MM.1S (cell line): Measurements from ENCODE around the gene IRAK1BP1.
"Not testable (repeated sequence)": the region's sequence is repeated elsewhere in the genome, so short reads cannot be mapped to it uniquely, and the experiment has no call there.

Source experiments
- DNase-seq: peaks from one replicate; pipeline ENCODE4 v3.0.0-alpha.2; 2015
- H2AFZ ChIP-seq: fragments of 300-600 bp; sonication (generic); 2 replicates; pipeline ENCODE4 v1.6.0; 2016; ENCODE audit warnings: antibody characterized with exemption, low read length
- H3F3A ChIP-seq: fragments of 300-600 bp; sonication (generic); 2 replicates; pipeline ENCODE4 v1.6.1; 2016; ENCODE audit warnings: mild to moderate bottlenecking, antibody characterized with exemption, low read length, moderate library complexity, mixed read lengths; ENCODE audit not compliant: insufficient read depth
- H3K27ac ChIP-seq: fragments of 300-600 bp; sonication (generic); 2 replicates; pipeline ENCODE4 v1.5.1; 2016; ENCODE audit warnings: mild to moderate bottlenecking, low read length
- H3K27me3 ChIP-seq: fragments of 300-600 bp; sonication (generic); replicated peaks from 2 replicates; pipeline ENCODE4 v1.6.0; 2016; ENCODE audit warnings: low read length; ENCODE audit not compliant: insufficient read depth
- H3K36me3 ChIP-seq: fragments of 300-600 bp; sonication (generic); replicated peaks from 2 replicates; pipeline ENCODE4 v1.6.1; 2016; ENCODE audit warnings: mild to moderate bottlenecking, low read length, mixed read lengths; ENCODE audit not compliant: insufficient read depth
- H3K4me1 ChIP-seq: fragments of 300-600 bp; sonication (generic); 2 replicates; pipeline ENCODE4 v1.6.1; 2016; ENCODE audit warnings: low read length, mixed read lengths
- H3K4me2 ChIP-seq: fragments of 300-600 bp; sonication (generic); 2 replicates; pipeline ENCODE4 v1.6.0; 2016; ENCODE audit warnings: low read depth, low read length
- H3K4me3 ChIP-seq: fragments of 300-600 bp; sonication (generic); 2 replicates; pipeline ENCODE4 v1.5.1; 2016; ENCODE audit warnings: low read length, mixed read lengths
- H3K79me2 ChIP-seq: fragments of 300-600 bp; sonication (generic); 2 replicates; pipeline ENCODE4 v1.6.1; 2016; ENCODE audit warnings: mixed run types, low read length, mixed read lengths
- H3K9ac ChIP-seq: fragments of 300-600 bp; sonication (generic); 2 replicates; pipeline ENCODE4 v1.6.1; 2016; ENCODE audit warnings: low read length, mixed read lengths
- H3K9me2 ChIP-seq: fragments of 300-600 bp; sonication (generic); replicated peaks from 2 replicates; pipeline ENCODE4 v1.6.1; 2016; ENCODE audit warnings: mild to moderate bottlenecking, low read length, mixed read lengths; ENCODE audit not compliant: insufficient read depth
- H3K9me3 ChIP-seq: fragments of 300-600 bp; sonication (generic); replicated peaks from 2 replicates; pipeline ENCODE4 v1.6.1; 2016; ENCODE audit warnings: mild to moderate bottlenecking, low read length, mixed read lengths; ENCODE audit not compliant: insufficient read depth
- H4K20me1 ChIP-seq: fragments of 300-600 bp; sonication (generic); 2 replicates; pipeline ENCODE4 v1.6.1; 2016; ENCODE audit warnings: mild to moderate bottlenecking, low read length, moderate library complexity, mixed read lengths; ENCODE audit not compliant: insufficient read depth
- EZH2 ChIP-seq: fragments of 300-600 bp; sonication (generic); optimal IDR thresholded peaks from 2 replicates; pipeline ENCODE3; 2017; ENCODE audit warnings: low read depth, mild to moderate bottlenecking, antibody characterized with exemption, low read length, mixed read lengths
- EZH2phosphoT487 ChIP-seq: fragments of 300-600 bp; sonication (generic); IDR thresholded peaks from 2 replicates; pipeline ENCODE4 v1.6.1; 2018; ENCODE audit warnings: antibody characterized with exemption, low read length
- TF ChIP-seq, protein P1 (sequence below): fragments of 300-600 bp; sonication (generic); IDR thresholded peaks from 2 replicates; pipeline ENCODE4 v1.5.1; 2016; ENCODE audit warnings: antibody characterized with exemption, low read length, mixed read lengths

Gene IRAK1BP1

DNA sequence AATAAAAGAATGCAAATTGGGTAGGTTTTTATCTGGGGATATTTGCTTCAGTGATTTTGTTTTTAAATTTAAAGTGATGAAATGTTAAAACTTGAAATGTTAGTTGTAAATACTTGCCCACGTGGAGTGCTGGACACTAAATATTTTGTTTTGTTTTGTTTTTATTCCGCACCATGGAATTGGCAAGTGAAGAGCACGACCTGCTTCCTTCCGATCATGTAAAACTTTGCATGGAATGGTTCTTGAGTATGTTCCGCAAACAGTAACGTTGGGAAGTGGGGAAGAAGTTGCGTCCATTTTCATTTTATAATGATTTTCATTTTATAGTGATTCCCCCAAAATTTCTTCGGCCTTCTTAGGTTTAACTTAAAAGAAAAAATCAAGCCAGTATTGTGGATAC, 765 bp downstream of the IRAK1BP1 start:
- peak overlapping the region; percentile 70 for H3K4me2 ChIP-seq
- no peak for TF ChIP-seq EZH2
- TF ChIP-seq EZH2phosphoT487: no peak
- TF ChIP-seq, protein P1, sequence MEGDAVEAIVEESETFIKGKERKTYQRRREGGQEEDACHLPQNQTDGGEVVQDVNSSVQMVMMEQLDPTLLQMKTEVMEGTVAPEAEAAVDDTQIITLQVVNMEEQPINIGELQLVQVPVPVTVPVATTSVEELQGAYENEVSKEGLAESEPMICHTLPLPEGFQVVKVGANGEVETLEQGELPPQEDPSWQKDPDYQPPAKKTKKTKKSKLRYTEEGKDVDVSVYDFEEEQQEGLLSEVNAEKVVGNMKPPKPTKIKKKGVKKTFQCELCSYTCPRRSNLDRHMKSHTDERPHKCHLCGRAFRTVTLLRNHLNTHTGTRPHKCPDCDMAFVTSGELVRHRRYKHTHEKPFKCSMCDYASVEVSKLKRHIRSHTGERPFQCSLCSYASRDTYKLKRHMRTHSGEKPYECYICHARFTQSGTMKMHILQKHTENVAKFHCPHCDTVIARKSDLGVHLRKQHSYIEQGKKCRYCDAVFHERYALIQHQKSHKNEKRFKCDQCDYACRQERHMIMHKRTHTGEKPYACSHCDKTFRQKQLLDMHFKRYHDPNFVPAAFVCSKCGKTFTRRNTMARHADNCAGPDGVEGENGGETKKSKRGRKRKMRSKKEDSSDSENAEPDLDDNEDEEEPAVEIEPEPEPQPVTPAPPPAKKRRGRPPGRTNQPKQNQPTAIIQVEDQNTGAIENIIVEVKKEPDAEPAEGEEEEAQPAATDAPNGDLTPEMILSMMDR: no peak
- no peak for DNase-seq
- peak overlapping the region; percentile 97 for H2AFZ ChIP-seq
- H3K79me2 ChIP-seq: peaks cover 5% of the 10 kb centered on the region; the same call in 1 of the 2 replicates
- H3K4me3 ChIP-seq: peak overlapping the region; percentile 90
- H3K36me3 ChIP-seq: no peaks in the 10 kb centered on the region
- H3K4me1 ChIP-seq: peaks cover 18% of the 10 kb centered on the region; the same call in 1 of the 2 replicates
- no peaks in the 10 kb centered on the region for H4K20me1 ChIP-seq
- no peaks in the 10 kb centered on the region for H3K9me2 ChIP-seq
- peak overlapping the region; percentile 79 for H3K9ac ChIP-seq
- peak overlapping the region; percentile 86 for H3K27ac ChIP-seq
- H3K9me3 ChIP-seq: no peaks in the 10 kb centered on the region
- peaks cover 13% of the 10 kb centered on the region for H3F3A ChIP-seq
- no peaks in the 10 kb centered on the region for H3K27me3 ChIP-seq

DNA sequence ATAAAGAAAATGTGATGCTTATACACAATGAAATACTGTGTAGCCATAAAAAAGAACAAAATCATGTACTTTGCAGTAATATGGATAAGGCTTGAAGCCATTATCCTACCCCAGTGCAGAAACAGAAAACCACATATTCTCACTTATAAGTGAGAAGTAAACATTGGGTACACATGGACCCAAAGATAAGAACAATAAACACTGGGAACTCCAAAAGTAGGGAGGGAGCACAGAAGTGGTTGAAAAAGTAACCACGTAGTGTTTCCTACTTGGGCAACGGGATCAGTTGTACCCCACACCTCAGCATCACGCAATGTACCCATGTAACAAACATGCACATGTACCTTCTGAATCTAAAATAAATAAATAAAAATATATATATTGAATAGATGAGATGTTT, 8.2 kb downstream of the IRAK1BP1 start:
- H3K79me2 ChIP-seq: no peaks in the 10 kb centered on the region
- no peaks in the 10 kb centered on the region for H3K27me3 ChIP-seq
- H3K9me3 ChIP-seq: no peaks in the 10 kb centered on the region
- no peaks in the 10 kb centered on the region for H3K36me3 ChIP-seq
- H2AFZ ChIP-seq: no peak overlapping the region
- H3K4me2 ChIP-seq: no peak overlapping the region
- no peaks in the 10 kb centered on the region for H3F3A ChIP-seq
- no peak for DNase-seq
- no peak overlapping the region for H3K9ac ChIP-seq
- H3K4me3 ChIP-seq: no peak overlapping the region
- TF ChIP-seq EZH2: no peak
- TF ChIP-seq EZH2phosphoT487: no peak
- TF ChIP-seq, protein P1: no peak
- H3K4me1 ChIP-seq: no peaks in the 10 kb centered on the region
- H3K27ac ChIP-seq: no peak overlapping the region
- no peaks in the 10 kb centered on the region for H3K9me2 ChIP-seq
- no peaks in the 10 kb centered on the region for H4K20me1 ChIP-seq

DNA sequence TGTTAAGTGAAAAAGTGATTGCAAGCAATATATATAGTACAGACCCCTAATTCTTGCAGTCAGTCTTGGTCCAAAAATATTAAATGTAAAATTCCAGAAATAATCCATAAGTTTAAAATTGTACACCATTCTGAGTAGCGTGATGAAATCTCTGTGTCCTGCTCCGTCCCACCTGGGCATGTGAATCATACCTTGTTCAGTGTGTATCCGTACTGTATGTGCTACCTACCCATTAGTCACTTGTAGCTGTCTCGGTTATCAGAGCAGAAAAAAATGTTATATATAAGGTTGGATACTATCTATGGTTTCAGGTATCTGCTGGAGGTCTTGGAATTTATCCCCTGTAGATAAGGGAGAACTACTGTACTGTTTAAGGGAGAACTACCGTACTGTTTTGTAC, 16.3 kb downstream of the IRAK1BP1 start:
- no peaks in the 10 kb centered on the region for H3K9me3 ChIP-seq
- no peak overlapping the region for H2AFZ ChIP-seq
- H3K4me1 ChIP-seq: no peaks in the 10 kb centered on the region
- H3K79me2 ChIP-seq: no peaks in the 10 kb centered on the region
- no peaks in the 10 kb centered on the region for H4K20me1 ChIP-seq
- no peaks in the 10 kb centered on the region for H3K9me2 ChIP-seq
- H3K9ac ChIP-seq: no peak overlapping the region
- no peak overlapping the region for H3K4me2 ChIP-seq
- TF ChIP-seq EZH2phosphoT487 (no peak), EZH2 (no peak)
- TF ChIP-seq, protein P1: no peak
- H3K27me3 ChIP-seq: no peaks in the 10 kb centered on the region
- no peaks in the 10 kb centered on the region for H3K36me3 ChIP-seq
- no peak overlapping the region for H3K4me3 ChIP-seq
- H3K27ac ChIP-seq: no peak overlapping the region
- no peak for DNase-seq
- H3F3A ChIP-seq: no peaks in the 10 kb centered on the region

DNA sequence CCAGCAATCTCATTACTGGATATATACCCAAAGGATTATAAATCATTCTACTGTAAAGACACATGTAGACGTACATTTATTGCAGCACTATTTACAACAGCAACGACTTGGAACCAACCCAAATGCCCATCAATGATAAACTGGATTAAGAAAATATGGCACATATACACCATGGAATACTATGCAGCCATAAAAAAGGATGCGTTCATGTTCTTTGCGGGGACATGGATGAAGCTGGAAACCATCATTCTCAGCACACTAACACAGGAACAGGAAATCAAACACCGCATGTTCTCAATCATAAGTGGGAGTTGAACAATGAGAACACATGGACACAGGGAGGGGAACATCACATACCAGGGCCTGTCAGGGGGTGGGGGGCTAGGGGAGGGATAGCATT, 22.6 kb downstream of the IRAK1BP1 start:
- not testable (repeated sequence) for H3F3A ChIP-seq, DNase-seq, H4K20me1 ChIP-seq, H3K9me3 ChIP-seq, H3K27me3 ChIP-seq, H3K4me3 ChIP-seq, H3K9ac ChIP-seq, H3K4me2 ChIP-seq, H3K4me1 ChIP-seq, H2AFZ ChIP-seq, H3K9me2 ChIP-seq, H3K79me2 ChIP-seq, H3K27ac ChIP-seq, H3K36me3 ChIP-seq
